NCI-H460 (cell line): ENCODE data around the gene KIF13A. TPM values are rescaled to one million over a fixed set of nuclear protein-coding genes. Genes with fewer than 3 reads are reported as not detected.
A peak's percentile ranks its signal among the peaks of the same experiment; 100 is the strongest.
"Not testable (repeated sequence)": the region's sequence is repeated elsewhere in the genome, so short reads cannot be mapped to it uniquely, and the experiment has no call there.

ENCODE experiments used
- DNase-seq: peaks from one replicate; pipeline ENCODE4 v3.0.0-alpha.2; 2016; ENCODE audit warnings: low read depth; ENCODE audit errors: extremely low read depth
- total RNA-seq: library from RNA; depleted of rRNA; stranded (reverse); fragments of >200 nt; shearing (Covaris generic); gene quantifications from 2 replicates; pipeline ENCODE4 v1.2.3, GENCODE V29; 2014

KIF13A gene
- total RNA-seq, 1 experiment from 2014 or later, result 16.9 TPM

DNA sequence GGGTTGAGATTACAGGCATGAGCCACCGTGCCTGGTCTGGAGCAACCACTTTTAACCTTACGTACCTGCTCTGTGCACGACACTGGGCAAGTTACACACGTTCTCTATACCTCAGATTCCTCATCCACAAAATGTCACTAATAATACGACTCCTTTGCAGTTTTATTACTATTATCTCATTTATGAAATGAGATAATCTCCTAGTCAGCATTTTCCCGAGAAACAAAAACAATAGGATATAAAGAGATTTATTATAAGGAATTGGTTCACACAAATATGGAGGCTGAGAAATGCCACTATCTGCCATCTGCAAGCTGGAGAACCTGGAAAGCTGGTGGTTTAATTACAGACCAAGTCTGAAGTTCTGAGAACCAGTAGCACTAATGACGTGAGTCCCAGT lies 12.0 kb upstream of the KIF13A start:
- DNase-seq, result no peak

DNA sequence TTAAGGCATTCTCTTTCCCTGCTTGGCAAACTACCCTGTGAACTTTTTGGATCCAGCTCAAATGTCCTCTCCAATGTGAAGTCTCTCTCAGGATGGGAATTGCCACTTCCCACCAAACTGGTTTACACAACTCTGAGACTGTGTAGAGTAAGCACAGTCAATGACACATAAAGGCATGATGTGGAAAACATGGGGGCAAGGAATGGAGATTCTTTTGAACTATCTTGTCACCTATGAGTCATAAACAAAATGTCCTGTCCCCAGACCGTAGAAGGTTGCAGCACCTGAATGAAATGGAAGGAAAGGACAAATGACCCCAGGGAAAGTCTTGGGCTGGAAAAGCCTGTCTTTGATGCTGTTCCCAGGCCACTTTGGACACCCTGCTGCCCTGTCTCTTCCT lies 11.0 kb upstream of the KIF13A start:
- DNase-seq, result no peak

DNA sequence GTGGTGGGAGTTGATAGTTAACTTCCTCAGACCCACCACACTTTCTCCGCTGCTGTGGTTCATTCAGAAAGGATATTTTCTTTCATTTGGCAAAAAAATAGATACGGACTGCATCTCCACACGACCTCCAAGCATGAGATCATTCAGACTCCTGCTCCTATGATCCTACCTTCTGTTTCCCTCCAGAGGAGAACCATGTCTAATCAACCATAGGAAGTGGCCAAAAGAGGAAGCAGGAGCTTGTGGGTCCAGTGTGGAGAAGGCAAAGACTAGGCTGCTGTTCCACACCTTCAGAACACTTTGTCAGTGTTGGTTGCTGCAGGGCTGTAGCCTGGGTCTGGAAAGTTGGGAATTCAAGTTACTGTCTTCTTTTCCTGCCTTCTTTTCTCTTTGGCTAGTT lies 10.6 kb upstream of the KIF13A start:
- no peak for DNase-seq

DNA sequence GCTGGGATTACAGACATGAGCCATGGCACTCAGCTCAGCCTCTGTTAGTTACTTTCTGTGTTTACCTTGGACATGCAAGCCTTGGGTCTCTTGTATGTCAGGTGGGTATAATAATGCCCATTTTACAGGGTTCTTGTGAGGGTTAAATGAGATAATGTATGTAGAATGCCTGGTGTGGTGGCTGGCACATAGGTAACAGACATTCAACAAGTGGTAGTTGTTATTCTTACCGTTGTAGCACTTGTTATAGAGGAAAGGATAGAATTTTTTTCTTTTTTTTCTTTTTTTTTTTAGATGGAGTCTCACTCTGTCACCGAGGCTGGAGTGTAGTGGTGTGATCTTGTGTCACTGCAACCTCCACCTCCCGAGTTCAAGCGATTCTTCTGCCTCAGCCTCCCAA lies 8.0 kb upstream of the KIF13A start:
- DNase-seq, result no peak

DNA sequence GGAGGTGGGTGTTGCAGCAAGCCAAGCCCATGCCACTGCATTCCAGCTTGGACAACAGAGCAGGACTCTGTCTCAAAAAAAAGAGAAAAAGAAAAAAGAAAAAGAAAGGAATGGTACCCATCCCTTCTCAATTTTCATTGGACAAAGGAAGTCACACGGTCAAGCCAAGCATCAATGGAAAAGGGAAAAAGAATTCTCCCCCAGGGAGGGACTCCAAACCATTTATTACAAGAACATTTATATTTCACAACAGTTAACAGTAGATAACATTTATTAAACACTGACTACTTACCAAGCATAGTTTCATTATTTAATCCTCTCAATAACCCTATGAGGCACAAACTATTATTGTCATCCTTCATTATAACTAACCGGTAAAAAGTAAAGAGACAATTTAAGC lies 6.6 kb upstream of the KIF13A start:
- DNase-seq, result no peak

DNA sequence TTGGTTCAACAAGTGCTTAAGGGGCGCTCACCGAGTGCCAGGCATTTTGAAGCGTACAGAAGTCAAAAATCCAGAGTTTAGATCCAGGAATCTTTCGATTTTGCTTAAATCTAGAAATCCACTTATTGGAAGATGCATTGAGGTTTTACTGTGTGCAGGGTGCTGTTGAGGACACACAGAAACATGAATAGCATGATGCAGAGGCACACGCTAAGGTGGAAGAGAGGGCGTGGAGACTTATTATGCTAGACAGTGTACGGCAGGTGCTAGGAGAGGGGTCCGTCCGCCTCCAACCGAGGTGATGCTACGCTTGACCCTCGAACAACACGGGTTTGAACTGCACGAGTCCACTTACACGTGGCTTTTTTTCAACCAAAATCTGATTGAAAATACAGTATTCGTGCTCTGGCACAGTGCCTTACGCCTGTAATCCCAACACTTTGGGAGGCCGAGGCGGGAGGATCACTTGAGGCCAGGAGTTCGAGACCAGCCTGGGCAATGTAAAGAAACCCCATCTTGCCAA lies 1.0 kb upstream of the KIF13A start:
- DNase-seq, result no peak

DNA sequence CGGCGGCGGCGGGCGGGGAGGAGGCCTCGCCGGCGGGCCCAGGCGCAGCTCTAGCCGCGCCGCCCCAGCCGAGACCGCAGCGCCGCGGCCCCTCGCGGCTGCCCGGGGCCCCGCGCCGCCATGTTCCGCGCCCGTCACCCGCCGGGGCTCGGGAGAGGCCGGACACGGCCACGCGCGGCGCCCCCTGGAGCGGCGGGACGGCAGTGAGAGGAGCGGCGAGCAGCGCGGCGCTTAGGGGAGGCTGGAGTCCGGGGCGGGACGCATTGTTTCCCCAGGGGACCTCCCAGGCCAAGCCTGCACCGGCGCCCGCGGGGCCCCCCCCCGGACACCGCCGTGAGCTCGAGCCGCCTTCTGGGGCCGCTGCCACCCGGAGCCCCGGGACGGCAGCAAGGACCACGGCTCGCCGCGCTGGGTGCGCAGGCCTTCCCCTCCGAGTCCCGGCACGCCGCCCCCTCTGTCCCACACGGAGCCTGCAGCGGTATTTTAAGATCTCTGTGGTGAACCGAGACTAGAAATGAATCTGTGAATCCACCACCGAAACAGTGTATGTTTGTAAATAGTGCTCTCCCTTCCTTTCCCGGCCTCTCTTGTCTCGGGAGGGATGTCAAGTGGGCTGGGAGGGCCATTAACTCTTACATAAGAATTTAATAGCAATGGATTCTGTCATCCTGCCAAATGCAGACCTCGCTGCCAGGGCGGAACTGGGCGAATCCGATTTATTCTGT lies 424 bp upstream of the KIF13A start:
- DNase-seq, result peak; percentile 27

DNA sequence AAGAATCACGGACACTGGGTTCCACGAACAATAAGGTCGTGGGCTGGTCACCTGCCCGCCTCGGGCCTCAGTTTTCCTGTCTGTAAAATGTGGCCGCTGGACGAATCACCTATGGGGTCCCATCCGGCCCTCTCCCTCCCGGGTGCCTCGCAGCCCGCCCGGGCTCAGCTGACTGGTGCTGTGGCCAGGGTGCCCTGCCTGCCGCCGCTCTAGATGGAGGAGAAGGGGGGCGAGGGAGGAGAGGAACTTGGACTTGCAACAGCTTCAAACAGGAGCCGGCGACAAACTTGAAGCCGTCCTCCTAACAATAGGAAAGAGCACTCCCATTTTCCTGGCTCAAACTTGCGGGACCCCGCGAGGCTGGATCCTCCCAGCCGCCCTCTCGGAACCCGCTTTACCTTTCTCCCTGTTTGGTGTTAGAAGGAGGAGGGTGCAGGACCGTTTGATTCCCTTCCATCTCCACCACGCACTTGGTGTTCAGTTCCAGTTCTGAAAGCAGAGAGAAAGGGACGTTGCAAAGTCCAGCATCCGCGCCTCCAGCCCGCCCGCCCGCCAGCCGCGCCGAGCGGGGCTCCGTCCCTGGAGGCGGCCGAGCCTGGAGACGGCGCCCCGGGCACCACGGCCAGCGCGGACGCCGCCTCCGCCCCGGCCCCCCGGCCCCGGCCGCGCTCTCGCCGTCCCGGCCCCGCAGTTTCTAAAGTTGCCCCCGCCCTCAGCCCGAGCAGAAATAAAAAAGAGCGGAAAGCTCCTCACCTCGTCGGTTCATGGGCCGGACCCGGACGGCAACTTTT lies 584 bp downstream of the KIF13A start:
- peak; percentile 5 for DNase-seq

DNA sequence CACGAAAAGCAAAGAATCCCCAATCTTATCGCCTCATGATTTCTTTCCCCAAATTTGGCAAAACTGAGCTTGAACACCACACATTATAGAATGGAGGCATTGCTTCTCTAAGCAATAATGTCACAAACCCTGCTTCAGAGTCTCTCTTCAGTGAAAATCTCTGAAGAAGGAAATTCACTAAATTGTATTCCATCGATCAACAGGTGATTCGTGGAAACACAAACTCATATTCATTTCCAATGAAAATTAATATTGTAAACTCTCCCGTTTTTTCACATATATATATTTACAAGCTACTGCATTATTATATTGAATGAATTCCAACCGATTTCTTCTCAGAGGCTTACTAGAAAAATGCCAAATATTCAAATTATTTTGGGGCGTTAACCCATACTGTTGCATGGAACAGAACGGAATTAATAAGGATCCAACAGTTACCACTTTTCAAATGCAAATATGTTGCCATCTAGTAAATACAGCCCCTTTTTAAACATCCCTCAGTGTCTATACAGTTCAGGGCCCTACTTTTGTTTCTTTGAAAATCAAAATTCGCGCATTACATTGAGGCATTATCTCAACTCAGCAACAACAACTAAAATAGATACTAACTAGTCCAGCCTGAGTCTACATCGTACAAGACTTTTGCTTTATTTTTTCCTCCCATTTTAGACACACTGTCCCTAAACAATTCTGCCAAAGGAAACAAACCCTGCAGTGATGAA lies 1.3 kb downstream of the KIF13A start:
- DNase-seq, result no peak

DNA sequence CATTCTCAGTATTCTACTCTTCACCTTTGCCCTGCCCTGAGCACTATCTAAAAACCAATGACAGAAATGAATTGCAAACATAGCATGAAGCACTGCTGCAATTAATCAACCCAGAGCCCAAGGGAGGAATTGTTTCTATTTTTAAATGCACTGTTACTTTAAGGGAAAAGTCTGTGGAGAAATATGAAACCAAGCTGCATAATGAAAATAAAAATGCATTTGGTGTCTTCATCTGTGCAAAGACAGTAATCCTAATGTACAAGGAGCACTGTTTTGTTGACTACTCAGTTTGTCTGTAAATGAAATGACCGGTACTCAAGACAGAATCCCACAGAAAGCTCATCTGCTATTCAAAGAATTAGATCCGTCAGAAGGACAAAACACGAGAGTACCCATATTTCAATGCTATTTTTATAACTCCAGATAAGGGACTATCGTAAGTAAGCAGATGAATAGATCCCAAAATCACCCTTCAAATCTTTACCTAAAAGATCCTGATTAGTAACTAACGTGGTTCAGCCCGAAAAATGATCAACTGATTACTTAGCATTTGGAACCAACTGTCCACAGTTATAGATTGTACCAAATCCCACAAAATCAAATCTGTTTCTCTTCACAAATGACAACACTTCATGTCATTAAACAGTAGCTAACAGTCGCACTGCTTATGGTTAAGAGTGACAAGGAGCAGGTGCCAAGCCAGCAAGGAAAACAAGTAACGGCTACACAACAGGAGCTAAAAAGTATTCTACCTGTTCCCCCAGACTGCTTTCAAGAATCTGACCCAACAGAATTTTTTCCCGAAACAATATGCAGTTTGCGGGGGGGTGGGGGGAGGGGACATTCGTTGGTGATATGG lies 2.4 kb downstream of the KIF13A start:
- no peak for DNase-seq

DNA sequence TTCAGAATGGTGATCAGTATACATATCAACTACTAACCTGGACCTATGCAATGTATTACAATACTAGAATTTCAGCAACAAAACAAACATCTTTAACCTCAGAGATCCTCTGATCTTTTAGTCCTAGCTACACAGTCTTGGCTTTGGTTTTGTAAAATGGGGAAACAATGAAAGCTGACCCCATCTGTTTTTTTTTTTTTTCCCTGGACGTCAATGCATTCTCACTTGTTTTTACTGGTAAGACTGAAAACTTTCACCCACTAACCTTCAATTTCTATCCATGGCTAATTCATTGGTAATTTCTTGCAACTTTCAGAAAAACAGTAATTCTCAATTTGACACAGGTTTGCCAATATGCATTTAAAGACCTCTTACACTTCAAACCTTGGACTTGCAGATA lies 3.0 kb downstream of the KIF13A start:
- no peak for DNase-seq

DNA sequence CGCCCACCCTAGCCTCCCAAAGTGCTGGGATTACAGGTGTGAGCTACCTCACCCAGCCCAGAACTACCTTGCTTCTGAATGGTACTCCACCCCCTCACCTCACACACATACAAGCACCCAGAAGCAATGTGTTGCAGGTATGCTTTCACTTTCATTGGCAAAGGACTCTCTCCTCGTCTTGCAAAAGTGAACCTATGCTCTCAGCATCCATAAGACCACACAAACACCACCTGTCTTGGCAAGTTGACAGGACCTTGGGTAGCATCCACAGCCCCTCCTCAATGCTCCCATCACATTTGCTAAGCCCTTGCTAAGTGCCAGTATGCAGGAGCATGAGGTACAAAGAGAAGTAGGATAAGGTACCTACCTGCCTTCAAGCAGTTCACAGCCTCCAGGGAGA lies 3.7 kb downstream of the KIF13A start:
- DNase-seq, result no peak

DNA sequence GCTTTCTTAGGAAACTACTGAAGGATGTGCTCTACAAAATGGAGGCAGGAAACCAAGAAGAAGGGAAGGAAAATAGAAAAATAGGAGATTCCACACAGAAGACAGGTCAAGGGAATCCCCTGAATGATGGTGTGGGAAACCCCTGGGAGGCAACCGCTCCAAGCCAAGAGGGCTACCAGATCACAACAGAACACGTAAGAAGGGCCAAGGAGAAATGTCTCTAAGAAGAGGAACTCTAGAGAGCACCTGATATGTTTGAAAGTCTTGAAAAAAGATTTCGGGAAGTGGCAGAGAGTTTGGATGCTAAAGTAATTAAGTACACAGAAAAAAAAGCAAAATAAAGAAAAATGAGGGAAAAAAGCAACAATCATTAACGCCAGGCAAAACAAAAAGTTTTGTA lies 7.1 kb downstream of the KIF13A start:
- DNase-seq, result no peak

DNA sequence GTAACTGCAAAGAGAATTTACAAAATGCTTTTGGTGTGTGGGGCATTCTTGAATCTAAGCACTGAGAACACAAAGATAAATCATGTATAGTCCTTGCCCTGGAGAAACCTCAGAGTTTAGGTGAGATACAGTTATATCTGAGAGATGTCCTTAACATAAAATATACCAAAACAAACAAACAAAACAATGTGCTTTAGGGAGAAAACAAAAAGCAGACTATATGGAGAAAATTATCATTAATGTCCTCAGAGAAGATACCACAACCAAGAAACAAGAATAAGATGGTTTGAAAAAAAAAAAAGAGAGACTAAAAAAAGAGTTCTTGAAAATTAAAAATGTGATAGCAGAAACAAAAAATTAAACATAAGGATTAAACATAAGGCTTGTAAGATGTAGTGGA lies 8.0 kb downstream of the KIF13A start:
- DNase-seq, result no peak

DNA sequence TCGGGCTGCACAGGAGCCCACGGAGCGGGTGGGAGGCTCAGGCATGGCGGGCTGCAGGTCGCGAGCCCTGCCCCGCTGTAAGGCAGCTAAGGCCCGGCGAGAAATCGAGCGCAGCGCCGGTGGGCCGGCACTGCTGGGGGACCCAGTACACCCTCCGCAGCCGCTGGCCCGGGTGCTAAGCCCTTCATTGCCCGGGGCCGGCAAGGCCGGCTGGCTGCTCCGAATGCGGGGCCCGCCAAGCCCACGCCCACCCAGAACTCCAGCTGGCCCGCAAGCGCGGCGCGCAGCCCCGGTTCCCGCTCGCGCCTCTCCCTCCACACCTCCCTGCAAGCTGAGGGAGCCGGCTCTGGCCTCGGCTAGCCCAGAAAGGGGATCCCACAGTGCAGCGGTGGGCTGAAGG lies 11.2 kb downstream of the KIF13A start:
- DNase-seq, result not testable (repeated sequence)

DNA sequence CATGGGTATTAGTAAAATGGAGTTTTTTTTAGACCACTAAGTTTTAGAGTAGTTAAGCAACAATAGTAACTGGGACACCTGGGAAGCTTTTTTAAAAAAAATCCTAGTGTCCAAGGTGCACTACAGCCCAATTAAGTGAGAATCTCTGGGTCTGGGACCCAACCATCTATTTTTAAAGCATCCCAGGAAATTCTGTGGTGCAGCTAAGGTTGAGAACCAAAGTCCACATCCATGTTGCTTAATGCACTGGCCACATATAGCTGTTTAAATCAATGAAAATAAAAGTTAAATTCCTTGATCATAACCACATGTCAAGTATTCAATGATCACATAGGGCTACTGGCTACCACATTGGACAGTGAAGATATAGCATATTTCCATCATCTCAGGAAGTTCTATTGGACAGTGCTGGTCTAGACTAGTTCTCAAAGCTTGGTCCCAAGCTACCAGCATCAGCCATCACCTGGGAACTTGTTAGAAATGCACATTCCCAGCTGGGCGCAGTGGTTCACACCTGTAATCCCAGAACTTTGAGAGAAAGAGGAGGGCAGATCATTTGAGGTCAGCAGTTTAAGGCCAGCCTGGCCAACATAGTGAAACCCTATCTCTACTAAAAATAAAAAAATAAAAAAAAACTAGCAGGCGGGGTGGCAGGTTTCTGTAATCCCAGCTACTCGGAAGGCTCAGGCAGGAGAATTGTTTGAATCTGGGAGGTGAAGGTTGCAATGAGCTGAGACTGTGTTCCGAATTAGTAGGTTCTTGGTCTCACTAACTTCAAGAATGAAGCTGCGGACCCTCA lies 12.7 kb downstream of the KIF13A start:
- no peak for DNase-seq

DNA sequence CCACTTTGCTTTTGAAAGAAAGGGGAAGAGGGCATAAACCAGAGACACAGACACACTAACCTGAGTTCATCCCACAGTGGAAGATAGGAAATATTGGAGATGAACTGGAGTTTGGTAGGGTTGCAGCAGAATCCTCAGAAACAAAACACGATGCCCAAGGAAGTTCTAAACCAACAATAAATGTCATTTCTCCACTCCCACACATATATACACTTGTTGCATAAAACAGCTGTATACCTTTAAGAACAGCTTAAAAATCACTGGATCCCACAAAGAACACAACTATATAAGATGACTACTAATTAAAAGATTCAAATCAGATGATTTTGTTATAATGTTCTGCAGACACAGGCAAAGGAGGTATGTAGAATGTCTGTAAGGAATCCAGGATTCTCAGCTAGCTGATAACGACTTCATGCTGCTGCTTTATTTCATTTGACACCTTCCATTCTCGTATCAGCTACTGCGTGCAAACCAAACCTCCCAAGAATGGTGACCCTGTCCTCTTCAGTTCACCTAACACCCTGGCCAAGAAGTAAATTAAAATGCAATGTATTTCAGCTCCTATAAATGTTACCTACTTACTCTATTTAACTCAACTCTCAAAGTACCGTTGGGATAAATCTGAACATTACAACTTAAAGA lies 14.3 kb downstream of the KIF13A start:
- DNase-seq, result no peak

DNA sequence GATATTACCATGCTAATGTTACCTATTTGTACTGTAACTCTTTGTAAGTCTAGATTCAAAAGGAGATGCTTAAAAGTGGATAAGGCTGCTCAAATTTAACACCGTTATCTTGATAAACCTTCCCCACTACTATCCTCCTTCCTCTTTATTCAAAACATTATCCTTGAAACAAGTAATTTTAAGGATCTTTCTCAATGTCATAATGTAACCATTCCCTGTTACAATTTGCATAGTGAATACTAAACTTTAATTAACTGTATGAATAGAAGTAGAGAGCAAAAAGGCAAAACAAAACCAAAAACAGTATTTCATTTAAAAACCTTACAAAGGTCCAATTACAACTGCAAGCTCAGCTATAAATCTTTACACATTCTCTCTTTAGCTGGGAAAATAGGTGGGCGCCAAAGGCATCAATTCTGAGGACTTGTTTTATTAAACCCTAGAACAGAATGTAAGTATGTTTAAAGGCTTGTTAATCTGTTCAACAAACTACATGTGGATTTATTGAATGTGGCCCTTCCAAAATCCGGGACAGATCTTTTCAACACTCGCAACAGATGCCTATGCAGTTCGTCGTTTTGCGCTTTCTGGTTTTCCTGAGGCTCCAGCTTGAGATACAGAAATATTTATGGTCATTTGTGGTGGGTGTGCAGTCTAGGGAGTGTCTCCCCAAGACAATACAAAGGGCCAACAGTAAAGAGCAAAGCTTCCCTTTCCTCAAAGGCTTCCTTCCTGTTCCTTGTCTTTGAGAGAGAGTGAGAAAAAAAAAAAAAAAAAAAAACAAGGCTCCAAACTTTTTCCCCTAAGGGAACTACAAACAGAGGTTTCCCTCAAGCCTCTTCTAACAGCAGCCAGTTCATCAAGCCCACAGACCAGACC lies 15.1 kb downstream of the KIF13A start:
- no peak for DNase-seq
